ENCODE results near the gene MPPED2.

MPPED2 gene

GRCh38 chr11:30608534-30608933, 22.4 kb upstream of the MPPED2 start:
- no peak for TF ChIP-seq CTCF (IDR thresholded peaks at IDR 0.05; ENCODE audit: insufficient read depth, low read depth, low read length, missing control alignments)
- DNase-seq (ENCODE audit: low read depth): no peak

GRCh38 chr11:30605036-30605605, 19.0 kb upstream of the MPPED2 start:
- no peak for TF ChIP-seq CTCF (IDR thresholded peaks at IDR 0.05; ENCODE audit: insufficient read depth, low read depth, low read length, missing control alignments)
- no peak overlapping the region for H3K4me3 ChIP-seq (ENCODE audit: low read depth, low read length)
- DNase-seq (ENCODE audit: low read depth): no peak

More at GRCh38 chr11:30608534-30608933, 22.4 kb upstream of the MPPED2 start:
- no peak overlapping the region for H3K4me3 ChIP-seq (ENCODE audit: low read depth, low read length)

- no peak for DNase-seq (ENCODE audit: low read depth)
- no peak overlapping the region for H3K4me3 ChIP-seq (ENCODE audit: low read depth, low read length)
- no peak for TF ChIP-seq CTCF (IDR thresholded peaks at IDR 0.05; ENCODE audit: insufficient read depth, low read depth, low read length, missing control alignments)
These were observed 17.2 kb upstream of the MPPED2 start for GRCh38 chr11:30603357-30603756.

- no peak overlapping the region for H3K4me3 ChIP-seq (ENCODE audit: low read depth, low read length)
- no peak for DNase-seq (ENCODE audit: low read depth)
- no peak for TF ChIP-seq CTCF (IDR thresholded peaks at IDR 0.05; ENCODE audit: insufficient read depth, low read depth, low read length, missing control alignments)
These were observed 10.7 kb upstream of the MPPED2 start for GRCh38 chr11:30596832-30597231.

GRCh38 chr11:30595934-30596333, 9.8 kb upstream of the MPPED2 start:
- TF ChIP-seq CTCF (IDR thresholded peaks at IDR 0.05; ENCODE audit: insufficient read depth, low read depth, low read length, missing control alignments): no peak
- no peak for DNase-seq (ENCODE audit: low read depth)
- no peak overlapping the region for H3K4me3 ChIP-seq (ENCODE audit: low read depth, low read length)

GRCh38 chr11:30594646-30595411, 8.7 kb upstream of the MPPED2 start:
- DNase-seq (ENCODE audit: low read depth): no peak
- no peak overlapping the region for H3K4me3 ChIP-seq (ENCODE audit: low read depth, low read length)
- no peak for TF ChIP-seq CTCF (IDR thresholded peaks at IDR 0.05; ENCODE audit: insufficient read depth, low read depth, low read length, missing control alignments)
